Progenitor cell of endocrine pancreas (in vitro differentiated cells): Measurements from ENCODE around the gene MYO9B. TPM values are rescaled to one million over a fixed set of nuclear protein-coding genes. Genes with fewer than 3 reads are reported as not detected.
A peak's percentile ranks its signal among the peaks of the same experiment; 100 is the strongest.

Experiments used
- DNase-seq: peaks from one replicate; pipeline ENCODE4 v3.0.0; 2021; ENCODE audit warnings: low spot score; ENCODE audit not compliant: unreplicated experiment
- H3K27ac Mint-ChIP-seq: 2 replicates; pipeline ENCODE4 v1.8.0; 2021; ENCODE audit warnings: mild to moderate bottlenecking, moderate library complexity, mixed read lengths
- H3K27me3 Mint-ChIP-seq: 2 replicates; pipeline ENCODE4 v1.8.0; 2021; ENCODE audit warnings: mixed read lengths
- H3K36me3 Mint-ChIP-seq: 2 replicates; pipeline ENCODE4 v1.8.0; 2022; ENCODE audit warnings: mixed read lengths; ENCODE audit not compliant: insufficient read depth
- H3K4me1 Mint-ChIP-seq: 2 replicates; pipeline ENCODE4 v1.8.0; 2021; ENCODE audit warnings: low read depth, mixed read lengths
- H3K4me3 Mint-ChIP-seq: 2 replicates; pipeline ENCODE4 v1.8.0; 2021; ENCODE audit warnings: low read depth, mild to moderate bottlenecking, moderate library complexity, mixed read lengths
- H3K9me3 Mint-ChIP-seq: 2 replicates; pipeline ENCODE4 v1.8.0; 2021; ENCODE audit warnings: low read depth, mixed read lengths
- CTCF ChIP-seq: fragments of 200-600 bp; sonication (generic); IDR thresholded peaks from one replicate; pipeline ENCODE4 v1.5.0; 2021; ENCODE audit warnings: antibody characterized with exemption, mild to moderate bottlenecking; ENCODE audit not compliant: unreplicated experiment
- total RNA-seq: library from RNA; stranded (reverse); gene quantifications from 2 replicates; pipeline ENCODE4 v1.2.1, GENCODE V29; 2021

The MYO9B gene
- total RNA-seq, 1 donor from 2014 or later = 79.7 TPM

DNA sequence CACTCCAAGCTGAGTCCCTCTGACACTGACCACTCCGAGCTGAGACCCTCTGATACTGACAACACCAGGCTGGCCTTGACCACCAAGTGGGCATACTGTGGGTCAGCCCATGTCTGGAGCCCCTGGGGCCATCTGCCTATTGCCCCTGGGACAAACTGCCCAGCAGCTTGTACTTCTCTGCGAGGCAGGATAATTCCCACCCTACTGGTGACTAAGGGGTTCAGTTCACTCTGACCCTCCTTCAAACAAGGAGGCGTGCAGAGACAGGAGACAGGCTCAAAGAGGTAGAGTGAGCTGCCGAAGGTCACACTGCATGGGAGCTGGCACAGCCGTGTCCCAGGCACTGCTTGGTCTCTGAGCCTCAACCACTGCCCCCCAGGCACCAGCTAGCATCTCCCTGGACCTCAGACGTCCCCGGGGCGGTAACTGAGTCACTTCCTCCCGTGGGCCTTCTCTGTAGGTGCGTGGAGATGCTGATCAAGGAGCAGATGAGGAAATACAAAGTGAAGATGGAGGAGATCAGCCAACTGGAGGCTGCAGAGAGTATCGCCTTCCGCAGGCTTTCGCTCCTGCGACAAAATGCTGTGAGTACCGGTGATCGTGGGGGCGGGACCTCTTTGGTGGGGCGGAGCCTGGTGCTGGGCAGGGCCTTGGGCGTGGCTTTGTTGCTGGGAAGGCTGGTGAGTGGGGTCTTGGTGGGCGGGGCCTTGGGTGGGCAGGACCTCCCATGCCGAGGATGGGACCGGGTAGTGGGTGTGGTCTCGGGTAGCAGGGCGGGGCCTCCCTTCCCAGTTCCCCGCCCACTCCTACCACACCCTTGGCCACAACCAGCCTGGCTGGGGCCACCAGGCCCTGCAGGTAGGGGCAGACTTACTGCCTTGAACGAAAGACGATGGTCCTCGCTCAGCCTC is 133.8 kb downstream of the MYO9B start:
- no peaks in the 10 kb centered on the region for H3K27me3 Mint-ChIP-seq
- peaks cover 16% of the 10 kb centered on the region for H3K36me3 Mint-ChIP-seq
- DNase-seq = no peak
- H3K4me1 Mint-ChIP-seq = no peaks in the 10 kb centered on the region
- peak overlapping the region; percentile 52 for H3K27ac Mint-ChIP-seq
- no peak for TF ChIP-seq CTCF
- no peaks in the 10 kb centered on the region for H3K9me3 Mint-ChIP-seq
- no peak overlapping the region for H3K4me3 Mint-ChIP-seq

DNA sequence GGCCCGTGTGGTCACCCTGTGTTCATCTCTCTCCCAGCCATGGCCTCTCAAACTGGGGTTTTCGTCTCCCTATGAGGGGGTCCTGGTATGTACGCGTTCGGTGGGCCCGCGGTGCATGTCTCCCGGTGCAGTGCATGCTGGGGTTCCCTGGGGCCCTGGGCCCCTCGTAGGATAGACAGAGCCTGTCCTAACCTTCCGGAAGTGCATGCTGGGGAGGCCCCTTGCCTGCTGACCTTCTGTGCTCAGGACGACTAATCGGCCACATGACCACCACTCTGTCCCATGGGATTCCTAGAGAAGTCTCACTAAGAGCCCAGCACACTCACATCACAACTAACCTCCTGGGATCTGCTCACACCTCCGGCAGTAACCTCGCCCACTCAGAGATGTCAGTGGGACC is 134.7 kb downstream of the MYO9B start:
- no peak overlapping the region for H3K4me3 Mint-ChIP-seq
- no peaks in the 10 kb centered on the region for H3K9me3 Mint-ChIP-seq
- H3K27me3 Mint-ChIP-seq = no peaks in the 10 kb centered on the region
- no peak for TF ChIP-seq CTCF
- peaks cover 4% of the 10 kb centered on the region for H3K4me1 Mint-ChIP-seq
- DNase-seq = no peak
- no peak overlapping the region for H3K27ac Mint-ChIP-seq
- H3K36me3 Mint-ChIP-seq = peaks cover 16% of the 10 kb centered on the region

DNA sequence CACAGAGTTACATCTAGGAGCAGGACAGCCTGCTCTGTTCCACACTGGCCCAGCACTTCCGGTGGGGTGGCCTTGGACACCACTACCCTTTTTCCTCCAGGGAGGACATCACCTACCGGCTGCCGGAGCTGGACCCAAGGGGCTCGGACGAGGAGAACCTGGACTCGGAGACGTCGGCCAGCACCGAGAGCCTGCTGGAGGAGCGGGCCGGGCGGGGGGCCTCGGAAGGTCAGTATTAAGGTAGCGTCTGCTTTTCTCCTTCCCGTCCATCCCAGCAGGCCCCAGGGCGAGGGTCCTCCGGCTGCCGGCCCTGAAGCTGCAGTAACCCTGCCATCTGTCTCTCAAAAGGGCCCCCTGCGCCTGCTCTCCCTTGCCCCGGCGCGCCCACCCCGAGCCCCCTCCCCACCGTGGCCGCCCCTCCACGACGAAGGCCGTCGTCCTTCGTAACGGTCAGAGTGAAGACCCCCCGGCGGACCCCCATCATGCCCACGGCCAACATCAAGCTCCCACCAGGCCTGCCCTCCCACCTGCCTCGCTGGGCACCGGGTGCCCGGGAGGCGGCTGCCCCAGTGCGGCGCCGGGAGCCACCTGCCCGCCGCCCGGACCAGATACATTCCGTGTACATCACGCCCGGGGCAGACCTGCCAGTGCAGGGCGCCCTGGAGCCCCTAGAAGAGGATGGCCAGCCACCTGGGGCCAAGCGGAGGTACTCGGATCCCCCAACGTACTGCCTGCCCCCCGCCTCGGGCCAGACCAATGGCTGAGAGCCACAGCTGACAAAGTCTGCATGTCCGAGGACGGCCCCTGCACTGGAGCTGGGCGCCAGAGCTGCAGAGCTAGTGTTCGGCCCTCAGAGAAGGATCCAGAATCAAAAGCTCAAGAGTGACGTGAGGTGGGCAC is 136.2 kb downstream of the MYO9B start:
- Mint-ChIP-seq H3K9me3 (no peaks in the 10 kb centered on the region), H3K27me3 (no peaks in the 10 kb centered on the region), H3K4me3 (no peak overlapping the region), H3K36me3 (peaks cover 16% of the 10 kb centered on the region), H3K27ac (no peak overlapping the region), H3K4me1 (peaks cover 4% of the 10 kb centered on the region)
- TF ChIP-seq CTCF = no peak
- DNase-seq = no peak

DNA sequence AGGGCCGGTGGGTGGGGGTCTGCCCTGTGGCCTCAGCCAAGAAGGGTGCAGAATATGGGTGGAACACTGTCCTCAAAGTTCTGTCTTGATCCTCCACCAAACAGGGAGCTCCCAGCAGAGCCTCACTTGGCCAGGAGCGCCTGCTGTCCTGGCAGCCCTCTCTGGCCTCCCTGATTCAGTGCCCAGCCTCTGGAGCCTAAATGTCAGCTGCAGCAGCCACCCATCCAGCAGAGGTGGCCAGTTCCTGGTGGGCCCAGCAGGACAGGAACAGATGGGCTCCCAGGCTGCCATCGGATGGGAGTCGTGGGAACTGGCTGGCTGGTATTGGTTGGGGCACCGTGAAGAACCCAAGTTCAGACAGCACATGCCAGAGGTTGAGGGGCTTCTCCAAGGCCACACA is 137.8 kb downstream of the MYO9B start:
- Mint-ChIP-seq H3K9me3 (no peaks in the 10 kb centered on the region), H3K4me3 (no peak overlapping the region), H3K36me3 (peaks cover 18% of the 10 kb centered on the region), H3K27ac (no peak overlapping the region), H3K4me1 (peaks cover 4% of the 10 kb centered on the region), H3K27me3 (no peaks in the 10 kb centered on the region)
- DNase-seq = no peak
- no peak for TF ChIP-seq CTCF

GRCh38 chr19:17214508-17215126 is 139.0 kb downstream of the MYO9B start:
- no peak for TF ChIP-seq CTCF
- peak overlapping the region; percentile 86 for H3K4me3 Mint-ChIP-seq
- DNase-seq = no peak
- peak overlapping the region; percentile 98 for H3K27ac Mint-ChIP-seq
- peaks cover 11% of the 10 kb centered on the region for H3K36me3 Mint-ChIP-seq
- no peaks in the 10 kb centered on the region for H3K9me3 Mint-ChIP-seq
- H3K27me3 Mint-ChIP-seq = no peaks in the 10 kb centered on the region
- peaks cover 4% of the 10 kb centered on the region for H3K4me1 Mint-ChIP-seq
